Measurements from ENCODE around the gene KIAA0232. TPM values are rescaled to one million over a fixed set of nuclear protein-coding genes. Genes with fewer than 3 reads are reported as not detected.
A peak's percentile ranks its signal among the peaks of the same experiment; 100 is the strongest.

The KIAA0232 gene
- total RNA-seq, 1 experiment from 2014 or later, result 6.2 TPM

GRCh38 chr4:6915041-6916005, 132.8 kb downstream of the KIAA0232 start:
- in situ Hi-C loops (cut with HindIII; ENCODE audit: low pct_unique_long_range_greater_than_20kb, low sequenced_read_pairs), result no loop called here
- no peak for DNase-seq (ENCODE audit: low read depth)

GRCh38 chr4:6916069-6916586, 133.6 kb downstream of the KIAA0232 start:
- in situ Hi-C loops (cut with HindIII; ENCODE audit: low pct_unique_long_range_greater_than_20kb, low sequenced_read_pairs), result no loop called here
- no peak for DNase-seq (ENCODE audit: low read depth)

- DNase-seq (ENCODE audit: low read depth), result peak; percentile 89
- in situ Hi-C loops (cut with HindIII; ENCODE audit: low pct_unique_long_range_greater_than_20kb, low sequenced_read_pairs), result no loop called here
These were observed 134.3 kb downstream of the KIAA0232 start for GRCh38 chr4:6916587-6917460.

GRCh38 chr4:6917461-6918271, 135.1 kb downstream of the KIAA0232 start:
- peak; percentile 88 for DNase-seq (ENCODE audit: low read depth)
- in situ Hi-C loops (cut with HindIII; ENCODE audit: low pct_unique_long_range_greater_than_20kb, low sequenced_read_pairs), result no loop called here

- DNase-seq (ENCODE audit: low read depth), result no peak
- in situ Hi-C loops (cut with HindIII; ENCODE audit: low pct_unique_long_range_greater_than_20kb, low sequenced_read_pairs), result no loop called here
These were observed 135.8 kb downstream of the KIAA0232 start for GRCh38 chr4:6918338-6918737.

- in situ Hi-C loops (cut with HindIII; ENCODE audit: low pct_unique_long_range_greater_than_20kb, low sequenced_read_pairs), result no loop called here
- DNase-seq (ENCODE audit: low read depth), result no peak
These were observed 137.6 kb downstream of the KIAA0232 start for GRCh38 chr4:6920171-6920570.

GRCh38 chr4:6923507-6923906, 141.0 kb downstream of the KIAA0232 start:
- no peak for DNase-seq (ENCODE audit: low read depth)
- in situ Hi-C loops (cut with HindIII; ENCODE audit: low pct_unique_long_range_greater_than_20kb, low sequenced_read_pairs), result no loop called here

- DNase-seq (ENCODE audit: low read depth), result no peak
- in situ Hi-C loops (cut with HindIII; ENCODE audit: low pct_unique_long_range_greater_than_20kb, low sequenced_read_pairs), result no loop called here
These were observed 141.8 kb downstream of the KIAA0232 start for GRCh38 chr4:6924361-6924779.

- in situ Hi-C loops (cut with HindIII; ENCODE audit: low pct_unique_long_range_greater_than_20kb, low sequenced_read_pairs), result no loop called here
- no peak for DNase-seq (ENCODE audit: low read depth)
These were observed 142.9 kb downstream of the KIAA0232 start for GRCh38 chr4:6925357-6925836.

GRCh38 chr4:6926081-6926480, 143.6 kb downstream of the KIAA0232 start:
- no peak for DNase-seq (ENCODE audit: low read depth)
- in situ Hi-C loops (cut with HindIII; ENCODE audit: low pct_unique_long_range_greater_than_20kb, low sequenced_read_pairs), result no loop called here

GRCh38 chr4:6926681-6927478, 144.4 kb downstream of the KIAA0232 start:
- in situ Hi-C loops (cut with HindIII; ENCODE audit: low pct_unique_long_range_greater_than_20kb, low sequenced_read_pairs), result no loop called here
- DNase-seq (ENCODE audit: low read depth), result peak; percentile 88

- in situ Hi-C loops (cut with HindIII; ENCODE audit: low pct_unique_long_range_greater_than_20kb, low sequenced_read_pairs), result no loop called here
- no peak for DNase-seq (ENCODE audit: low read depth)
These were observed 145.6 kb downstream of the KIAA0232 start for GRCh38 chr4:6928081-6928480.

GRCh38 chr4:6929339-6929811, 146.8 kb downstream of the KIAA0232 start:
- no peak for DNase-seq (ENCODE audit: low read depth)
- in situ Hi-C loops (cut with HindIII; ENCODE audit: low pct_unique_long_range_greater_than_20kb, low sequenced_read_pairs), result no loop called here

GRCh38 chr4:6929812-6930464, 147.4 kb downstream of the KIAA0232 start:
- DNase-seq (ENCODE audit: low read depth), result no peak
- in situ Hi-C loops (cut with HindIII; ENCODE audit: low pct_unique_long_range_greater_than_20kb, low sequenced_read_pairs), result no loop called here

- in situ Hi-C loops (cut with HindIII; ENCODE audit: low pct_unique_long_range_greater_than_20kb, low sequenced_read_pairs), result no loop called here
- no peak for DNase-seq (ENCODE audit: low read depth)
These were observed 149.9 kb downstream of the KIAA0232 start for GRCh38 chr4:6932475-6932874.

GRCh38 chr4:6932918-6933317, 150.4 kb downstream of the KIAA0232 start:
- DNase-seq (ENCODE audit: low read depth), result no peak
- in situ Hi-C loops (cut with HindIII; ENCODE audit: low pct_unique_long_range_greater_than_20kb, low sequenced_read_pairs), result no loop called here
